Fibroblast of mammary gland (primary cell): ENCODE results near the gene ANG.
"Not testable (repeated sequence)": the region's sequence is repeated elsewhere in the genome, so short reads cannot be mapped to it uniquely, and the experiment has no call there.

Experiments
- DNase-seq: peaks from one replicate; pipeline ENCODE4 v3.0.0-alpha.2; 2010; ENCODE audit warnings: low read depth
- H3K4me3 ChIP-seq: 2 replicates; pipeline ENCODE4 v1.5.1; 2011; ENCODE audit warnings: low read depth, mild to moderate bottlenecking, low read length, moderate library complexity; ENCODE audit not compliant: control insufficient read depth
- CTCF ChIP-seq: conservative IDR thresholded peaks from 2 replicates; pipeline ENCODE4 v1.5.1; 2011; ENCODE audit warnings: low read depth, low read length, inconsistent platforms; ENCODE audit not compliant: control insufficient read depth, insufficient read depth

ANG gene

GRCh38 chr14:20662968-20663732 lies 25.4 kb upstream of the ANG start:
- peak overlapping the region; percentile 54 for H3K4me3 ChIP-seq
- peak; percentile 88 for DNase-seq
- TF ChIP-seq CTCF: peak; percentile 58

- not testable (repeated sequence) for DNase-seq, H3K4me3 ChIP-seq
These were observed 22.1 kb upstream of the ANG start for GRCh38 chr14:20666400-20666961.

GRCh38 chr14:20667957-20668356 lies 20.6 kb upstream of the ANG start:
- no peak for DNase-seq
- no peak for TF ChIP-seq CTCF
- H3K4me3 ChIP-seq: no peak overlapping the region

- no peak for DNase-seq
- no peak overlapping the region for H3K4me3 ChIP-seq
- no peak for TF ChIP-seq CTCF
These were observed 19.6 kb upstream of the ANG start for GRCh38 chr14:20668969-20669368.

- no peak overlapping the region for H3K4me3 ChIP-seq
- DNase-seq: no peak
- no peak for TF ChIP-seq CTCF
These were observed 16.8 kb upstream of the ANG start for GRCh38 chr14:20671597-20672283.

- TF ChIP-seq CTCF: no peak
- no peak for DNase-seq
- H3K4me3 ChIP-seq: no peak overlapping the region
These were observed 12.9 kb upstream of the ANG start for GRCh38 chr14:20675669-20676068.

- no peak for TF ChIP-seq CTCF
These were observed 12.5 kb upstream of the ANG start for GRCh38 chr14:20676072-20676471.

More at GRCh38 chr14:20676072-20676471, 12.5 kb upstream of the ANG start:
- no peak overlapping the region for H3K4me3 ChIP-seq
- DNase-seq: no peak
